Activated CD8-positive, alpha-beta T cell treated with anti-CD3 and anti-CD28 coated beads for 36 hours (primary cell): ENCODE data around the gene SRP14. TPM values are rescaled to one million over a fixed set of nuclear protein-coding genes. Genes with fewer than 3 reads are reported as not detected.

Experiments
- ATAC-seq: fragments of 200-7000 bp; cut with Tn5 transposase; one replicate; pipeline ENCODE4 v1.10.0; 2021; ENCODE audit warnings: mild to moderate bottlenecking, moderate library complexity
- CTCF ChIA-PET: fragments of 350-600 bp; sonication (Branson Sonifier 250); formaldehyde crosslinking; loops from one replicate; lab custom pipeline; 2021; ENCODE audit warnings: antibody characterized with exemption; lab: Charles Lee
- POLR2A ChIA-PET: fragments of 350-600 bp; sonication (Branson Sonifier 250); formaldehyde crosslinking; loops from one replicate; lab custom pipeline; 2021; ENCODE audit warnings: antibody characterized with exemption; lab: Charles Lee
- DNase-seq: peaks from one replicate; pipeline ENCODE4 v3.0.0-alpha.2; 2020
- H3K27ac Mint-ChIP-seq: one replicate; pipeline ENCODE4 v1.8.0; 2021; ENCODE audit warnings: mild to moderate bottlenecking, mixed read lengths
- H3K27me3 Mint-ChIP-seq: one replicate; pipeline ENCODE4 v1.8.0; 2021; ENCODE audit warnings: mixed read lengths
- H3K36me3 Mint-ChIP-seq: one replicate; pipeline ENCODE4 v1.8.0; 2021; ENCODE audit warnings: low read depth, mixed read lengths
- H3K4me1 Mint-ChIP-seq: one replicate; pipeline ENCODE4 v1.8.0; 2021; ENCODE audit warnings: low read depth, mixed read lengths
- H3K4me3 Mint-ChIP-seq: one replicate; pipeline ENCODE4 v1.8.0; 2021; ENCODE audit warnings: mild to moderate bottlenecking, moderate library complexity, mixed read lengths
- H3K9me3 Mint-ChIP-seq: one replicate; pipeline ENCODE4 v1.8.0; 2021; ENCODE audit warnings: mixed read lengths
- intact Hi-C: fragments of 100-400 bp; cut with micrococcal nuclease; formaldehyde crosslinking; loops from one replicate; pipeline ENCODE4 v1.10.0; 2022
- total RNA-seq, 2 experiments: library from RNA; stranded (reverse); gene quantifications; one replicate each; pipeline ENCODE4 v1.2.3, GENCODE V29; 2021
- TF ChIP-seq, protein P1 (sequence below): fragments of 200-600 bp; IDR thresholded peaks from one replicate; pipeline ENCODE4 v1.8.0; 2022; ENCODE audit warnings: antibody characterized with exemption, mild to moderate bottlenecking

SRP14 gene
- total RNA-seq, 2 experiments from 2014 or later: 147 to 152 TPM

DNA sequence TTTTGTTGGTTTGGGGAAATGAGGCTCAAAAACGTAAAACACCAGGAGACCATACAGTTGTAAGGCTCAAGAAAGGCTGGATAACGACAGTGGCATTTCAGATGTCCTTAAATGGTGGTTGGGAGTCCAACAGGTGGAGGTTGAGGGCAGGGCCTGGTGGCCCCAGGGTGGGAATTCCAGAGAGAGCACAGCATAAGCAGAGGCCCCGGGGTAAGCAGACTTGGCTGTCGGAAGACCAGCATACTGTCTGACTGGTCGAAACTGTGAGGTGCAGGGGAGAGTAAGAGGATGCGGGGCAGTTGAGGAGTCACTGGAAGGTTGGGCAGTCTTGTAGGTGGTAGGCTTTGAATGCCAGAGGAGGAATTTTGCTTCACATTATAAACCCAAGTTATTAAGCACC is 48.3 kb downstream of the SRP14 start:
- ATAC-seq (no peak), DNase-seq (no peak)
- no peaks in the 10 kb centered on the region for H3K27me3 Mint-ChIP-seq
- H3K27ac Mint-ChIP-seq: no peak overlapping the region
- CTCF ChIA-PET: no interaction called here
- TF ChIP-seq, protein P1, sequence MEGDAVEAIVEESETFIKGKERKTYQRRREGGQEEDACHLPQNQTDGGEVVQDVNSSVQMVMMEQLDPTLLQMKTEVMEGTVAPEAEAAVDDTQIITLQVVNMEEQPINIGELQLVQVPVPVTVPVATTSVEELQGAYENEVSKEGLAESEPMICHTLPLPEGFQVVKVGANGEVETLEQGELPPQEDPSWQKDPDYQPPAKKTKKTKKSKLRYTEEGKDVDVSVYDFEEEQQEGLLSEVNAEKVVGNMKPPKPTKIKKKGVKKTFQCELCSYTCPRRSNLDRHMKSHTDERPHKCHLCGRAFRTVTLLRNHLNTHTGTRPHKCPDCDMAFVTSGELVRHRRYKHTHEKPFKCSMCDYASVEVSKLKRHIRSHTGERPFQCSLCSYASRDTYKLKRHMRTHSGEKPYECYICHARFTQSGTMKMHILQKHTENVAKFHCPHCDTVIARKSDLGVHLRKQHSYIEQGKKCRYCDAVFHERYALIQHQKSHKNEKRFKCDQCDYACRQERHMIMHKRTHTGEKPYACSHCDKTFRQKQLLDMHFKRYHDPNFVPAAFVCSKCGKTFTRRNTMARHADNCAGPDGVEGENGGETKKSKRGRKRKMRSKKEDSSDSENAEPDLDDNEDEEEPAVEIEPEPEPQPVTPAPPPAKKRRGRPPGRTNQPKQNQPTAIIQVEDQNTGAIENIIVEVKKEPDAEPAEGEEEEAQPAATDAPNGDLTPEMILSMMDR: no peak
- intact Hi-C loops: no loop called here
- no peak overlapping the region for H3K4me3 Mint-ChIP-seq
- H3K9me3 Mint-ChIP-seq: no peaks in the 10 kb centered on the region
- H3K4me1 Mint-ChIP-seq: no peaks in the 10 kb centered on the region
- H3K36me3 Mint-ChIP-seq: peaks cover 22% of the 10 kb centered on the region
- POLR2A ChIA-PET: no interaction called here

DNA sequence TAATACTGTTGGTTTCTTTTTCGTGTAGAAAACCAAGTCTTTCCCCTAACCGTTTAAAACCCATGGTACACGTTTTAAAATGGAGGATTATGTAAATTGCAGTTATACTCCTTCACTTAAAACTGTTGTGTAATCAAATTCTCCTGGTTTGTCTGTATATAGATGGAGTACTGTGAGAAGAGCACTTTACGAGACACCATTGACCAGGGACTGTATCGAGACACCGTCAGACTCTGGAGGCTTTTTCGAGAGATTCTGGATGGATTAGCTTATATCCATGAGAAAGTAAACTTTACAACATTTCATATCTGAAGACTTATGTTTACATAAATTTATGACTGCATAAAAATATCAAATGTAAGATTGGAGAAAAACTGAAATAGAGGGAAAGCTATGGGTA is 51.2 kb downstream of the SRP14 start:
- ChIA-PET CTCF (no interaction called here), POLR2A (no interaction called here)
- ATAC-seq (no peak), DNase-seq (no peak)
- H3K36me3 Mint-ChIP-seq: peaks cover 30% of the 10 kb centered on the region
- no peaks in the 10 kb centered on the region for H3K4me1 Mint-ChIP-seq
- peaks cover 1% of the 10 kb centered on the region for H3K9me3 Mint-ChIP-seq
- TF ChIP-seq, protein P1: no peak
- no peak overlapping the region for H3K4me3 Mint-ChIP-seq
- no peak overlapping the region for H3K27ac Mint-ChIP-seq
- H3K27me3 Mint-ChIP-seq: no peaks in the 10 kb centered on the region
- intact Hi-C loops: no loop called here

Other genes with a start within 250 kb of the SRP14 start
- under 1 TPM; 0.13 to 0.16 TPM for gene GPR176, start 118.9 kb downstream of the SRP14 start, total RNA-seq
- 10 to 100 TPM; 27.0 to 28.1 TPM for gene EIF2AK4, start 105.1 kb downstream of the SRP14 start, total RNA-seq
- gene BMF, start 69.7 kb upstream of the SRP14 start, total RNA-seq: 1 to 10 TPM; 4.2 to 4.3 TPM
- gene BUB1B, start 121.9 kb upstream of the SRP14 start, total RNA-seq: 10 to 100 TPM; 79.6 to 82.5 TPM
- gene PAK6, start 199.9 kb upstream of the SRP14 start, total RNA-seq: under 1 TPM; 0.67 to 0.83 TPM
- not detected for gene ANKRD63, start 243.9 kb upstream of the SRP14 start, total RNA-seq